NCI-H2171 treated with DMSO at 0.1 percent for 48 hours (cell line): Measurements from ENCODE around the gene NYNRIN.
"Not testable (repeated sequence)": the region's sequence is repeated elsewhere in the genome, so short reads cannot be mapped to it uniquely, and the experiment has no call there.

Experiments
- DNase-seq: peaks from one replicate; lab custom pipeline; 2025; lab: John Stamatoyannopoulos, UW

The NYNRIN gene

DNA sequence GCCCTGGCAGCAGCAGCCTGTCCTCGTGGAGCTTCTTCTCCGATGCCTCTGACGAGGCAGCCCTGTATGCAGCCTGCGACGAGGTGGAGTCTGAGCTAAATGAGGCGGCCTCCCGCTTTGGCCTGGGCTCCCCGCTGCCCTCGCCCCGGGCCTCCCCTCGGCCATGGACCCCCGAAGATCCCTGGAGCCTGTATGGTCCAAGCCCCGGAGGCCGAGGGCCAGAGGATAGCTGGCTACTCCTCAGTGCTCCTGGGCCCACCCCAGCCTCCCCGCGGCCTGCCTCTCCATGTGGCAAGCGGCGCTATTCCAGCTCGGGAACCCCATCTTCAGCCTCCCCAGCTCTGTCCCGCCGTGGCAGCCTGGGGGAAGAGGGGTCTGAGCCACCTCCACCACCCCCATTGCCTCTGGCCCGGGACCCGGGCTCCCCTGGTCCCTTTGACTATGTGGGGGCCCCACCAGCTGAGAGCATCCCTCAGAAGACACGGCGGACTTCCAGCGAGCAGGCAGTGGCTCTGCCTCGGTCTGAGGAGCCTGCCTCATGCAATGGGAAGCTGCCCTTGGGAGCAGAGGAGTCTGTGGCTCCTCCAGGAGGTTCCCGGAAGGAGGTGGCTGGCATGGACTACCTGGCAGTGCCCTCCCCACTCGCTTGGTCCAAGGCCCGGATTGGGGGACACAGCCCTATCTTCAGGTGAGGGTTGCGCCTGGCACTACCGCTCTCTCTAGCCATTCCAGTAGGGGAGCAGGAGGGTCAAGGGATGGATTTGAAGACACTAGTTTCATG lies 28.7 kb upstream of the NYNRIN start:
- DNase-seq, result no peak

DNA sequence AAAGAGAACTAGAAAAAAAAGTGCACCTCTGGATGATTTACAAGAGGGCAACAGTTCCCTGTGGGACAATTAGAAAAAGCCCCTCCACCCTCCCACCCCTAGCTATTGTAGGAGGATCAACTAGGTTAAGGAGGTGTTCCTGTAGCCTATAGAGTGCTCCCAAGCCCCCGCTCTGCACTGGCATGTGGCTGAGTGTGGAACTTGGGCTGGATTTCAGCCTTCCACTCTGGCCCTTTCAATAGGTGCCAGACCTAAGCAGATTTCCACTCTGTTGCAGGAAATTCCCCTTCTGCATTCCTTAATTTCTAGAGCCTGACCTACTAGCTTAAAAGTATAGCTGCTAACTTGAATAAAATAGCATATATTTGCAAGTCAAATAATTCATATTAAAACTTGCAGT lies 28.1 kb upstream of the NYNRIN start:
- DNase-seq, result peak; percentile 15

DNA sequence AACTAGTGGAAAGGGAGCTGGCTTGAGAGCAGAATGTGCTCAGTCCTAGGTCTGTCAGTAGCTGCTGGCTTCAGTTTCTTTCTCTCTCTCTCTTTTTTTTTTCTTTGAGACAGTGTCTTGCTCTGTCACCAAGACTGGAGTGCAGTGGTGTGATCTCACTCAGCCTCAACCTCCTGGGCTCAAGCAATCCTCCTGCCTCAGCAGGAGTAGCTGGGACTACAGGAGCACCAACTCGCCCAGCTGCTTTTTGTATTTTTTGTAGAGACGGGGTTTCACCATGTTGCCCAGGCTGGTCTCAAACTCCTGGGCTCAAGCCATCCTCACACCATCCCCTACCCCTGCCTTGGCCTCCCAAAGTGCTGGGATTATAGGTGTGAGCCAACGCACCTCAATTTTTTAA lies 27.2 kb upstream of the NYNRIN start:
- DNase-seq, result not testable (repeated sequence)

DNA sequence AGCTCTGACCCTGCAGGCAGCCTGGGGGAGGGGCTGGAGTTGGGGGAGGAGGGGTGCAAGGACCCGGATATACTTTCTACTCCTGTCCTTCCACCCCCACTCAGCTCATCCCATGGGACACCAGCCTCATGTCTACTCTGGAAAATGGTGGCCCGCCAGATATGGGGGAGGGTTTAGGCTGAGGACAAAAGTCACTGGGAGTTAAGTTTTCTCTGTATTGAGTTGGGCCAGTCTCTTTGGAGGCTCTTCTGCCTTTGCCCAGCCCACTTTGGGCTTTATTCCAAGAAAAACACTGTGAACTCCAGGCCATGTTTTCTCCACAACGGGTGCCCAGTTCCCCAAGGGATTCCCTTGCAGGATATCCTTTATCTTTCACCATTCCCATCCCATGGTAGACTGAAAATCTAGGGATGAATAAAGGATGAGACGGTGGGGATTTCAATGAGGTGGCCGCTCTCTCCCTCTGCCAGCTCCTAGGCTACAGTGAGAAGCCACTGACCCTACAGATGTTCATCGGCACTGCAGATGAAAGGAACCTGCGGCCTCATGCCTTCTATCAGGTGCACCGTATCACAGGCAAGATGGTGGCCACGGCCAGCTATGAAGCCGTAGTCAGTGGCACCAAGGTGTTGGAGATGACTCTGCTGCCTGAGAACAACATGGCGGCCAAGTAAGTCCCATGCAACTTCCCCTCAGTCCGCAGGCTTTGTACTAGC lies 25.9 kb upstream of the NYNRIN start:
- DNase-seq, result peak; percentile 39

DNA sequence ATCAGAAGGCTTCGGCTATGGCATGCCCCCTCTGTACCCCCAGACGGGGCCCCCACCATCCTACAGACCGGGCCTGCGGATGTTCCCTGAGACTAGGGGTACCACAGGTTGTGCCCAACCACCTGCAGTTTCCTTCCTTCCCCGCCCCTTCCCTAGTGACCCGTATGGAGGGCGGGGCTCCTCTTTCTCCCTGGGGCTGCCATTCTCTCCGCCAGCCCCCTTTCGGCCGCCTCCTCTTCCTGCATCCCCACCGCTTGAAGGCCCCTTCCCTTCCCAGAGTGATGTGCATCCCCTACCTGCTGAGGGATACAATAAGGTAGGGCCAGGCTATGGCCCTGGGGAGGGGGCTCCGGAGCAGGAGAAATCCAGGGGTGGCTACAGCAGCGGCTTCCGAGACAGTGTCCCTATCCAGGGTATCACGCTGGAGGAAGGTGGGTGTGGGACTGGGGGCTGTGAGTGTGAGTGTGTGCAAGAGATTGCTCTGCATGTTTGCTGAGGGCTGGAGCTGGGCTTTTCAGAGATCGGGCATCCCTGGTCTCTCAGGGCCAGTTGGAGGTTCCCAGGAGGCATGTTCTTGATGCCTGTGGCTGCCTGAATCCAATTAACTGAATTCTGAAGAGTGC lies 22.2 kb upstream of the NYNRIN start:
- no peak for DNase-seq

DNA sequence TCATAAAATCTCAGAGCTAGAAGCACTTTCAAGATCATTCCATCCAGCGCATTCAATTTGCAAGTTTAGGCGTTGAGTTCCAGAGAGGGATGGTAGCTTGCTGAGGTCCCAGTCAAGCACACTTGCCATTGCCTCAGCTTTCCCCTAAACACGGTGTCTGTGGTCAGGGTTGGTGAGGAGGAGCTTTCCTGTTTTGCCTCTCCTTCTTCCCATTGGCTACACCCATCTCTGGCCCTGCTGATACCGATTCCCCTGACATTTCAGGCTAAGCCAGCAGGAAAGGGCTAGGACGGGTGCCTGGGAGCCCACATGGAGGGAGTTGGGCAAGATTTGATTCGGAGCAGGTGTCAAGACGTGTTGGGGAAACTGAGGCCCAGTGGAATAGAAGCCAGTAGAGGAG lies 21.7 kb upstream of the NYNRIN start:
- no peak for DNase-seq

DNA sequence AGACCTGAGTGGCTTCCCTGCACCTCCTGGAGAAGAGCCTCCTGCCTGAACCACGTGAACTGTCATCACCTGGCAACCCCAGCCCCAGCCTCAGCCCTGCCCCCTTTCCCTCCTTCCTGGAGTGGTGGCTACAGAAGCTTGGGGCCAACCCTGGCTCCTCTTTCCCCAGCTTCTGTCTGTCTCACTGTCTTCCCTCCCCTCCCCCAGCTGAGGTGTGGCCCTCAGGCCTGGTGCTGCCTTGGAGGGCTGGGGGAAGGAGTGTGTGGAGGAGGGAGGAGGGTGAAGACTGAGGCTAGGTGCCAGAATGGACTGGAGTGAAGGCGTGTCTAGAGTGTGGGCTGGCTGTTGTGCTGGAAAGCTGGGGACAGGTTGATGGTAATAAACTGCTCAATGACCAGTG lies 21.1 kb upstream of the NYNRIN start:
- DNase-seq, result no peak

DNA sequence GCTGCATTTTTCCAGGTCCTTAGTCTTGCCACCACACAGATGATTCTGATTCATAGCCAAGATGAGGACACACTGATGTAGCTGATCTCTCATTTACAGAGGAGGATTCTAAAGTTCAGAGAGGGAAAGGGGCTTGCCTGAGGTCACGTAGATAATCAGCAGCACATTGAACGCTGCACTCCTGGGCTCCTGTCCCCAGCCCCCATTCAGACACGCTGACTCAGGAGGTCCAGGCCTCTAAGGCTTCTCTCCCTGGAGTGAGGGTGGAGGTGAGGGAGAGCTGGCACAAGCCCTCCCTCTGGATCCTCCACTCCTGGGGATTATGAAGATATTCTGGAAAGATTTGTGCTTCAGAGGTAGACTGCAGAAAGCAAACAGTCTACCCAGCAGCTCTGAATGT lies 20.5 kb upstream of the NYNRIN start:
- no peak for DNase-seq

DNA sequence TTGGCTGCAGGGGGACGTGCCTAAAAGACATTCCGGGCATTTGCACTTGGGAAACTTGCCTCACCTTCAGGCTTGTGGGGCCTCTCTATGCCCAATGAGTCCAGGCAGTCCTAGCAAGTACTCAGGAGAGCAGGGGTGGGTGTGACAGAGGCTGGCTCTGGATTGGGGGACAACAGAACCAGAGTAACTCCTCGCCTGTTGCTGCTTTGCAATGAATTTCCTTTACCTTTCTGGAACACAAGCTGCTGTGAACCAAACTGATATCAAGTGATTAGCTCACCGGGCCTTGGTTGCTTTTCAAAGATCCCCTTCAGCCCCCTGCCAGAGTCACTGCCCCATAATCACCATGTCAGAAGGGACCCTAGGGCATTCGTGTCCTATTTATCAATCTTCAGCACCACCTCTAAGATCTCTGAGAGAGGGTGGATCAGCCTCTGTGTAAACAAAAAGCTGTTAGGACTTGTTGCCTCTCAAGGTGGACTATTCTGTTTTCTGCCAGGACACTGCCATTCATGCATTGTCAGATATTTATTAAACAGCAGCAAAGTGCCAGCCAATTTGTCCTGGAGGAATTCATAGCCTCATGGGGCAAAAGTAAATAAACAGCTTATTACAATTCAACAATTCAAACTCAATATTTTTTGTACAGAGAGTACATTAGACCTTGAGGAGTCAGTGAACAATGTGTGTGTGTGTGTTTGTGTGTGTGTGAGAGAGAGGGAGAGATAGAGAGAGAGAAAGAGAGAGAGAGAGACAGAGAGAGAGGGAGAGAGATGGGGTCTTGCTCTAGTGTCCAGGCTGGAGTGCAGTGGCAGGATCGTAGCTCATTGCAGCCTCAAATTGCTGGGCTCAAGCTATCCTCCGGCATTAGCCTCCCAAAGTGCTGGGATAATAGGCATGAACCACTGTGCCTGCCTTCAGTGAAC lies 19.6 kb upstream of the NYNRIN start:
- no peak for DNase-seq

DNA sequence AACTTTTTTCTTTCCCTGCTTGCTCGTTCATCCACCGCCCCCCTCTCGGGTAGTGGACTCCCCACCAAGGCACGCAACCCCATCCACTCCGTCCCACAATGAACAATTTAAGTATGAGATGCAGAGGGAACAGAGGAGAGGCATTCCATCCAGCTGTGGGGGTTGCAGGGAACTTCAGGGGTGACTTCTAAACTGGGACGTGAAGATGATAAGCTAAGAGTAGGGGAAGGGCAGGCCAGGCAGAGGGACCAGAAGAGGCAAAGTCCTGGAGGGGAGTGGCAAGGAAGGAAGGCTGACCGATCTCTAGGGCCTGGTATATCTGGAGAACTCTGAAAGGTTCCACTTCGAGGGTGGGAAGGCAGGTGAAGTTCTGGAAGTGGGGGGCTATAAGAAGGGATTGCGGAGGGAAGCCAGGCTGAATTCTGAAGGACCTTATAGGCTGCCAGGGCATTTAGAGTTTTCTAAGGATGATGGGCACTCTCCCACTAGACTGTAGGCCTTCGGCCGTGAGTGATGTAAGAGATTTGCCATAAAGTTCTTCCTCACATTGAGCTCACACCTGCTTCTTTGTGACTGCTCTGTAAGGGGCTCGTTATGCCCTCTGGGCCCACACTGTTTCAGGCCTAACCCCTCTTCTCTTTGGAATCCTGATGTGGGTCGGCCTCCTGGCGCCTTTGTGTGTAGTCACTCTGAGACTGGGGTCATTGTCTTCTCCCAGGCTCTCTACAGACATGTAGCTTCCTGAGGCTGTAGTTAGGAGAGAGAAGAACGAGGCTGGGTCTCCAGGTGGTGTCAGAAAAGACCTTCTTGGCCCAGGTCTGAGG lies 18.7 kb upstream of the NYNRIN start:
- no peak for DNase-seq

DNA sequence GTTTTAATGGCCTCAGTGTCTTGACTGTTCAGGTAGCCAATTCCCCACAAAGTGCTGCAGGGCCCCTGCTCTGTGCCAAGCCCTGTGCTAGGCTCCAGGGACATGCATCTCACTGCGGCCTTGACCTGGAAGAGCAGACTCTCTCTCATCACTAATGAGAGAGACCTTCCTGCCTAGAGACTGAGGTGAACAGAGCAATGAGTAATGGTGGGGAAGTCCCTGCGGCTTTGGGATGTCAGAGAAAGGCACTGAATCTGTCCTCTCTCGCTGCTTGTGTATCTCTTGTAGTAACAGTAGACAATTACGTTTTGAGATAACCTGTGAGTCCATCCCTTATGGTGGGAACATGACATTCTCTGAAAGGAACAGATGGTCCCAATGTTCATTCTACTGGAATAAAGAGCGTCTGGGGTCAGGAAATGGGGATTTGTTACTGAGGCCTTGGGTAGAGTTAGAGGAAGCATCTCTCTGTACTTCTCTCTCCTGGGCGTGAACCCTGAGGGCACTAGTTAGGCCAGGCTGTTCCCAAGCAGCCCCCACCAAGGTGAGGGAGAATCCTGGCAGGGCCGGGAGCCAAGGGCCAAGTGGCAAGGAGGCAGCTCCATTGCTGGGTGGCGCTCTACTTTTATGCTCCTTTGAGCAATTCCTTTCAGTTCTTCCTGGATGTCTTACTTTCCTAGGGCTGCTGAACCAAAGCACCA lies 17.3 kb upstream of the NYNRIN start:
- DNase-seq, result peak; percentile 93

DNA sequence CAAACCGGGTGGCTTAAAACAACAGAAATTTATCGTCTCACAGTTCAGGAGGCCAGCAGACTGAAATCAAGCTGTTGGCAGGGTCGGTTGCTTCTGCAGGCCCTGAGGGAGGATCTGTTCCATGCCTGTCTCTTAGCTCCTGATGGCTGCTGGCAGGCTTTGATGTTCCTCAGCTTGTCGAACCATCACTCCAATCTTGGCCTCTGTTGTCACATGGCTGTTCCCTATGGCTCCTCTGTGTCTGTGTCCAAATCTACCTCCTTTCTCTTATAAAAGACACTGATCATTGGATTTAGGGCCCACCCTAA lies 16.8 kb upstream of the NYNRIN start:
- DNase-seq, result no peak

DNA sequence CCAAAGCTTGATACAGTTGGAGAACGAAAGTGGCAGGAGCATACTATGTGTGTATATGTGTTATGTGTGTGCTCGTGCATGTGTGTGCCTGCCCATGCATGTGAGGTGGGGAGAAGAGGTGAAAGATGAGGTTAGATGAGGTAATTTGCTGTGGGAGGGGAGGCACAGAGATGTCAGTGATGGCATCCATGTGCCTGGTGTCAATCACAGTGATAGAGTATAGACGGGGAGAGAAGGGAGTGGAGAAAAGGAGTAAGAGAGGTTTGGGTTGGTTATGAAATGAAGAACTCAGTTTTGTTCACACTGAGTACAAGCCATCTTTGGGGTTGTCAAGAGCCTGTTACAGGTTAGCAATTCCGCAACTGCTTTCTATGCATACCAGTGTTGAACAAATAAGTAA lies 14.6 kb upstream of the NYNRIN start:
- DNase-seq, result no peak

DNA sequence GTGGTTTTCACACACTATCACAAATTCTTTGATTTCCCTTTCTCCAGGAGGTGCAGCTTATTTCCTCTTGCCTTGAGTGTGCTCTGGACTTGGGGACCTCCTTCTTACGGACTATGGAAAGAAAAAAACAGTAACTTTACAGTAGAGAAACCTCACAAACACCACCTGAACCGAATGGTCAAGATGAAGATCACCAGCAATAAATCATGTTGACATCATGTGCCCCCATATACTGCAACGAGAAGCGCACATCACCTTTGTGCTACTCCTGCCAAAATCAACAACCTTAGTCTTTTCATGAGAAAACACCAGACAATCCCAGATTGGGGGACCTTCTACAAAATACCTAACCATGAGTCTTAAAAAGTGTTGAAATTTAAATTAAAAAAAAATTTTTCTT lies 13.3 kb upstream of the NYNRIN start:
- no peak for DNase-seq

DNA sequence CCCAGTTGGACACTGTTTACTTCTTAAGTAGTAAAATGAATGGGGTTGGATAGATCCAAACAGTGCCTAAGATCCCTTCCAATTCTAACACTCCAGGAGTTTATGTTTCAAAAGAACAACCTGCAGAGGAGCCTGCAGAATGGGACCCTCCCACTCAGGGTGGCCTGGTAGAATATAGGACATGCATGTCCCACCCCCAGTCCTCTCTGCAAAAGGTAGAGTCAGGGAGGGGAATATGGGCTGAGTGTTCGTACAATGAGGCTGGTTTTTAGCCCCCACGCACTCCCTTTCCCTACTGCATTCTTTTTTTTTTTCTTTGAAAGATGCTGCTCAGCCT lies 11.8 kb upstream of the NYNRIN start:
- no peak for DNase-seq

DNA sequence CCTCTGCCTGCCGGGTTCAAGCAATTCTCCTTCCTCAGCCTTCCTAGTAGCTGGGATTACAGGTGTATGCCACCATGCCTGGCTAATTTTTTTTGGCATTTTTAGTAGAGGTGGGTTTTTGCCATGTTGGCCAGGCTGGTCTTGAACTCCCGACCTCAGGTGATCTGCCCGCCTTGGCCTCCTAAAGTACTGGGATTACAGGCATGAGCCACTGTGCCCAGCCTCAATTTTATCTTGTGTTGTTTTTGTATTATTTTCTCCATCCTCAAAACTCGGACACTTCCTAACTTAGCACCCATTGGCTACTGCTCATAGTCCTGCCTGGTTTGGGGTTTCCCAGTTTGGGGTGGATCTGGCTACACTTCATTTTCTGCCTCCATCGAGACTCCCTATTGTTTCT lies 11.2 kb upstream of the NYNRIN start:
- not testable (repeated sequence) for DNase-seq

DNA sequence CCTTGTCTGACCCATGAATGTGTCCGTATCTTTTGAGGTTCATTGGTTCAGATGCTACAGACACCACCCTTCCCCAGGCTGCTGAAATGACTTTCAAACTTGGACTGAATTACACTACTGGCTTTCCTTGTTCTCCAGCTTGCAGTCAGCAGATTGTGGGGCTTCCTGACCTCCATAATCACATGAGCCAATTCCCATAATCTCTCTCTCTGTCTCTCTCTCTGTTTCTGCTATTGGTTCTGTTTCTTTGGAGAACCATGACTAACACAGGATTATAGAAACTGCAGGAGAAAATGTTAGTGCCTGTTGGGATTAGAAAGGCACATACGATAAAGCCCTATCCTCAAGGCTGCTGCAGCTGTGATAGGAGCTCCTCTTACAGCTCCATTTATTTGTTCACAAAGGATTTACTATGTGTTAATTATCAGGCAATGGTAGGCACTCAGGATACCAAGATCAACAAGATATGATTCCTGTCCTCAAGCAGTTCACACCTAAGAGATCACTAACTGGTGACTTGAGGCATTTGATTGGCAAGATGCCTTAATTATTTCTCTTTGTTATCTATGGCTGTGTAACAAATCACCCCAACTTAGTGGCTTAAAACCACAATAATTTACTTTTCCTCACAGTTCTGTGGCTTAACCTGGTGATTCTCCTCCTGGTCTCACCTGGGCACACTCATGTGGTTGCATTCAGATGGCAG lies 10.2 kb upstream of the NYNRIN start:
- DNase-seq, result no peak

DNA sequence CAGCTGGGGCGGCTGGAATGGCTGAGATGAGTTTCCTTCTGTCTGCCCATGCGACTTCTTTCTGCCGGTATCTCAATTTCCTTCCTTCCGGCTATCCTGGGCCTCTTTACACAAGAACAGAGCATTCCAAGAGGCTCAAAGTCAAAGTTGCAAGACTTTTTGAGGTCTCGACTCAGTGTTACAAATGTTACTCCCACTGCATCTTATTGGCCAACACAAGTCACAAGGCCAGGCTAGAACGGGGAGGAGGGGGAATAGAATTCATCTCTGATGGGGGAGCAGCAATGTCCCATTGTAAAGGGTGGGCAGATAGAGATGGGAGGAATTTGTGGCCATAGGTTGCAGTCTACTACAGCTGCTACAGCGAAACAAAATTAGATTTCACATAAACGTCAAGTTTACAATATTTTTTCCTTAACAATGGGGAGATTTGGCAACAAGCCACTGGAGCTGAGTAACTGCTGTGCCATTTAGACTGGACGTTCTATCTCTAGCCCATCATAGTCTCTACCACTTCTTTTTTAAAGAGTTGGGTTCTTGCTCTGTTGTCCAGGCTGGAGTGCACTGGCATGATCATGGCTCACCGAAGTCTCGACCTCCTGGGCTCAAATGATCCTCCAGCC lies 9.5 kb upstream of the NYNRIN start:
- DNase-seq, result no peak

DNA sequence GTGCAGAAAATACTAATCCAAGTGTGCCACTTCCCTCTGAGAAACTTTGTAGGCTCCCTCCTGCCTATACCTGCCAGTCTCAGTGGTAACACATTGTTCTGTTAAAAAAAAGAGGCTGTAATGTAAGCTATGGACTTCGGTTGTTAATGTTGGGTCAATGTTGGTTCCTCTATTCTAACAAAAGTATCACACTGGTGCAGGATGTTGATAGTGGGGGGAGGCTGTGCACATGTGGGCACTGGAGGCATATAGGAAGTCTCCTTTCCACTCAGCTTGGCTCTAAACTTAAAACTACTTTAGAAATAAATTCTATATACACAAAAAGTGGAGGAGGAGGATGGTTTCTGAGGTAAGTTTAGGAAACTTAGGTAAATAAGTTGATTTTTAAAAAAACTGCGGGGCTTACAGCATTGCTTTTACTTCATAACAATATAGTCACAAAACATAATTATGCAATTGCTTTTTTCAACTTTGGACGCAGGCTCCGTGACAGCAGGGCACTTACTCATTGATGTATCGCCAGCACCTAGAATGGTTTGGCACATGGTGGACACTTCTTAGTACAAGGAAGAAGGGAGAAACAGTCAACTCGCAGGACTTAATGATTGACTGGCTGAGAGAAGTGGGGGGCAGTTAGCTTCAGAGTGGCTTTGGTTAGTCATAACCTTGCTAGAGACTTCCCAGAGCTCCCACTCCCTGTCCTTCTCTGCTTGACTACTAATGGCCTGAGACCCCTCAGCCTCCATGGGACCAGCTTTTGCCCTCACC lies 7.9 kb upstream of the NYNRIN start:
- no peak for DNase-seq
